Daoy (cell line): ENCODE measurements around the gene UST. TPM values are rescaled to one million over a fixed set of nuclear protein-coding genes. Genes with fewer than 3 reads are reported as not detected.

Experiments
- DNase-seq: peaks from one replicate; pipeline ENCODE4 v3.0.0-alpha.2; 2015; ENCODE audit warnings: low read depth
- total RNA-seq: library from RNA; depleted of rRNA; stranded (reverse); fragments of >200 nt; shearing (Covaris generic); gene quantifications from 2 replicates; pipeline ENCODE4 v1.2.3, GENCODE V29; 2014; rRNA removed

UST gene, protein sequence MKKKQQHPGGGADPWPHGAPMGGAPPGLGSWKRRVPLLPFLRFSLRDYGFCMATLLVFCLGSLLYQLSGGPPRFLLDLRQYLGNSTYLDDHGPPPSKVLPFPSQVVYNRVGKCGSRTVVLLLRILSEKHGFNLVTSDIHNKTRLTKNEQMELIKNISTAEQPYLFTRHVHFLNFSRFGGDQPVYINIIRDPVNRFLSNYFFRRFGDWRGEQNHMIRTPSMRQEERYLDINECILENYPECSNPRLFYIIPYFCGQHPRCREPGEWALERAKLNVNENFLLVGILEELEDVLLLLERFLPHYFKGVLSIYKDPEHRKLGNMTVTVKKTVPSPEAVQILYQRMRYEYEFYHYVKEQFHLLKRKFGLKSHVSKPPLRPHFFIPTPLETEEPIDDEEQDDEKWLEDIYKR
- 12.1 and 13.6 TPM in 2 replicates for total RNA-seq

DNA sequence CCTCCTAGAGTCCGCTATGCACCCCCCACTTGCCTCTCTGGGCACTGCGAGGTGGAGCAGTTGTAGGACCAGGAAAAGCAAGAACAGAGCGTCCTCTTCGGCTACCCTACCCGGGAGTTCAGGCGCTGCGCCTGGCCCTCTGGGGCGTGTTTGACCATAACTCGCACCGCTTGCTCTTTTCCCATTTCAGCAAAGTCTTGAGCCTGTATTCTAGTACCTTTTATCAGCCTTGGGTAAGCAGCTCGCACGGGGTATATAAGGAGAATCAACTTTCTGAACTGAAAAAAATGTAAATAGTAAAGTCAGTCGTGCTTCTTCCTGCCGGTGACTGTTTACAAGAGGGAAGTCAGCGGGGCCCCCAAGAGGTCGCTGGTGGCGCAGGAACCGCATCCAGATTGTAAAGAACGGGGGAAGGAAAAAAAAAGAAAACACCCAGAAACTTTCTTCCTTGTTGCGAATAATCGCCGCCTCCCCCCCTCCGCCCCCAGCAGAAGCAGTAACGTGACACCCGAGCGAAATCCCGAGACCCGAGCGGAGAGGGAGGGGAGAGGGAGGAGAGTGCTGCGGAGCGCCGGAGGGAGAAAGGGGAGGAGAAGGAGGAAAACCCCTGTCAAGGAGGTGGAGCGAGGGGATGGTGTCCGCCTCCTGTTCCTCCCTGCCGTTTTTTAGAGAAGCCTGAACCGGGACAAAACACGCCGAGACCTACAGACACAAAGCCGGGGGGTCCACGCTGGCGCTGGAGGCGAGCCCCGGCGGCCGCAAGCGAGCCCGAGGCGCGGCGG, at the start of gene UST:
UST (plus strand) TSS at position 668 of the 782 bp plus-strand sequence. CDS start 401 bp downstream, outside the sequence.
- peak; percentile 97 for DNase-seq

DNA sequence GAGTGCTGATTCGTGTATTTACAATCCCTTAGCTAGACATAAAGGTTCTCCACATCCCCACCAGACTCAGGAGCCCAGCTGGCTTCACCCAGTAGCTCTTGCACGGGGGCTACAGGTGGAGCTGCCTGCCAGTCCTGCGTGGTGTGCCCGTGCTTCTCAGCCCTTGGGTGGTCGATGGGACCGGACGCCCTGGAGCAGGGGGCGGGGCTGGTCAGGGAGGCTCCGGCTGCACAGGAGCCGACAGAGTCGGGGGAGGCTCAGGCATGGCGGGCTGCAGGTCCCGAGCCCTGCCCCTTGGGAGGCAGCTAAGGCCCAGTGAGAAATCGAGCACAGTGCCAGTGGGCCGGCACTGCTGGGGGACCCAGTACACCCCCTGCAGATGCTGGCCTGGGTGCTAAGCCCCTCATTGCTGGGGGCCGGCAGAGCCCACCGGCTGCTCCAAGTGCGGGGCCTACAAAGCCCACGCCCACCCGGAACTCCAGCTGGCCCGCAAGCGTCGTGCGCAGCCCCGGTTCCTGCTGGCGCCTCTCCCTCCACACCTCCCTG, 48.9 kb upstream of the UST start:
- no peak for DNase-seq

DNA sequence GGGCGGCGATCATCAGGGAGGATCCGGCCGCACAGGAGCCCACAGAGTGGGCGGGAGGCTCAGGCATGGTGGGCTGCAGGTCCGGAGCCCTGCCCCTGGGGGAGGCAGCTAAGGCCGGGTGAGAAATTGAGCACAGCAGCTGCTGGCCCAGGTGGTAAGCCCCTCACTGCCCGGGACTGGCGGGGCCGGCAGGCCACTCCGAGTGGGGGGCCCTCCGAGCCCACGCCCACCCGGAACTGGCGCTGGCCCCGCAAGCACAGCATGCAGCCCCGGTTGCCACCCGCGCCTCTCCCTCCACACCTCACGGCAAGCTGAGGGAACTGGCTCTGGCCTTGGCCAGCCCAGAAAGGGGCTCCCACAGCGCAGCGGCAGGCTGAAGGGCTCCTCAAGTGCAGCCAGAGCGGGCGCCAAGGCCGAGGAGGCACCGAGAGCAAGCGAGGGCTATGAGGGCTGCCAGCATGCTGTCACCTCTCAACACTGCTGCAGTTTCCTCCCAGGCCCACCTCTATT, 48.1 kb upstream of the UST start:
- no peak for DNase-seq

DNA sequence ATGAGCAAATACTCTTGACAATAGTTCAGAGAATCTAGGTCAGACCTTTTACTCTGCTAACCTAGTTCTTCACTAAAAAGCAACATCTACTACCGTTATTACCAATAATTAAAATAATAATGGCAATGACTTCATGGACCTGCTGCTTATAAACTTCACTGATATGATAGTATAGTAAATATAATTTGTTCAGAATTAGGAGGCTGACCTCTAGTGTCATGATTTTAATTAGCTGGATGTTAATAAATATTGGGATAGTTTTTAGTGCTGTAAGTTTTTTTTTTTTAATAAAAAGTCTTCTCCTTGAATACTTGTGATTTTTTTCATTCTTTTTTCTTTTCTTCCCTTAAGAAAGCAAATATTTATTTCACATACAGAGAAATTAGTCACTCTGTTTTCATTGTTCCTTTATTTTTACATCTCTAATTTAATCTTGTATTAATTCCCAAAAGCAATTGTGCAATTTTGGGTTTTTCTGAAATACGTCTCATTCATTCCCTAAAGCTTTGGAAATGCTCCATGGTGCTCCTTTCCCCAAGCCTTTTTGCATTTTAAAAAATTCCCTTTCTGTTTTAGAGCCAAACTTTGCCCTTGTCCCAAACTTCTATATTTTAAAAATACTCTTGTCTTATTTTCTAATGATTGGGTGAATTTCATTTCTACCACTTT, 46.6 kb upstream of the UST start:
- DNase-seq, result no peak

DNA sequence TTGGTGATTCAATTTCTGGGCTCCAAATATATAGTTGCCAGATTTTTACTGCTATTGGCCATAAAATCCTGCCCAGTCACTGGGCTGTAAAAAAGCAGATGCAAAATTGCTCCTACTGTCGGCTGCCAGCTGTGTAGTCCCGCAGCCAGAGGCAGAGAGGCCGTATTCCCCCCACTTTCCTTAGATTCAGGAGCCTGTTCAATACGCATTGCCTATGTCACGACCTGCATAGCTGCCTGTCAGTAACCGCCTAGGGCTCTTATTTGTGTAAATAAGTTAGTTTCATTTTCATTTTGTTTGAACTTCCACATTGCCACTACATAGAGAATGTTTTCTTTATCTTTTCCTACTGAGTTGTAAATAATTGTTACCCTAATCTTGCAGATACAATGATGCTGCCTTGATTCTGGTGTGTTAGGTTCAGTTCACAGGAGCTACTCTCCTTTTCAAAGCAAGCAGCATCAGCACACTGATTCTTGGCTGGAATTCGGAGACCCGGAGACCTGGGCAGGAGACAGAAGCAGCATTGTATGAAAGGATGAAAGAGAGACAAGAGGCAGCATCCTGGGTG, 46.0 kb upstream of the UST start:
- peak; percentile 44 for DNase-seq

DNA sequence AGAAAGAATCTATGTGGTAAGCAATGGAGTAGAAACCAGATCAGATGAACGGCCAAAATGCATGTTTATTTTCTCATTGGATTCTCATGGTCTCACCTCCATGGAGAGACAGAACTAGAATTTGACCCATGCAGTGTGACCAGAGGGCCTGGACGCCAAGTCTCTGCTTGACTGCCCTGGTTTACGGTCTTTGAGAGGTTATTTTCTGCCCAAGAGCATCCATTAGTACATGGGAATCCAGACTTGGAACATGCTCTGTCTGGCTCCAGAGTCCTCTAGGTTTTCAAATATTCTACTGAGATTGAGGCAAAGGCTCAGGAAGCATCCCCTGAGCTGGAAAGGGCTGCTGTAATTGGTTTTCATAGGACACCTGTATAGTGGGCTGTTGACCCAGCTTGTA, 45.5 kb upstream of the UST start:
- no peak for DNase-seq

DNA sequence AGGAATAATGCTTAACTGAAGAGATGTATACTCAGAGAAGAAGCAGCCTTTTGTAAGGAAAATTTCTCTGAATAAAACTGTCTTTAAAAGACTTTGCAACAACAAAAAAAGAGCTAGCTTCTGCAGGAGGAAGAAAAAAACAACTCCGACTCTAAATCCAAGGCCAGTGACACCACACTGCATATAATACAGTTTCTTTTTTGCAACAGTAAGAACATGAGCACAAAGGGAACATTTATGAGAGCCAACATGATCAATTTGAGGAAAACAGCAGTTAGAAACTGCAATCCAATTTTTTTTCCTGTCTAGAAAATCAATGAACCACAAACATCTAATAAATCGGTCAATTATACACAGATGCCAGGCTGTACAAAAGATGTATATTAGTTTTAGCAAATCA, 42.9 kb upstream of the UST start:
- no peak for DNase-seq

DNA sequence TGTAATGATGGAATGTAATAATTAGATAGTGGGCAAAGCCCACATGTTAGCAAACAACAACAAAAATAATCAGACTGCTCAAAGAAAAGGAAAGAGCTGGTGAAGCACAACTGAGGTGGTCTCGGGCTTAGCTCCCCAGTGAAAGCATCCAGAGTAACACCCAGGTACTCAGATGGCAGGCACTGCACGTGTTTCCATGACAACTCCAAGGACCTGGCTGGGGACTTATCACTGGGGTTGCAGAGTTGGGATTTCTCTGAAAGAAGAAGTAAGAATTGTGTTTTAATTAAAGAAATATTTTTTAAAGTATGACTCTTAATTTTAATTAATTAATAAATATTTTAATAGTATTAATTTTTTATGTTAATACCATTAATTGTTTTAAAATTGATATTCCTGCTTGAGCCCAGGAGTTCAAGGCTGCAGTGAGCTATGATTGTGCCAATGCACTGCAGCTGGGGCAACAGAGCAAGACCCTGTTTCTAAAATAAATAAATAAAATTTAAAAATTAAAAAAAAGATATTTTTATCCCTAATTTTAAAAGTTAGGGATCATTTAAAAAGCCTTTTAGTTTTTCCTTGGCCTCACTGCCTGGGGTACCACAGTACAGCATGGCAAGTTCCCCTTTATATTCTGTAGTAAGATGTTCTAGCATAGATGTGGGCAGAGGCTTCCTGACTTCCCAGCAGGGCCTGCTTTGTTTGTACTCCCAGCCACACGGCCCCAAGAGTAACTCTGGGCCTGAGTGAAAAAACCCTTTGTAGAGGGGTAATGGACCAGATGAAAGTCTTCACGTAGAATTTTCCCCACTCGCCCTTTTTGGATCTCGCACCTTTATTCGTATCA, 42.2 kb upstream of the UST start:
- no peak for DNase-seq

DNA sequence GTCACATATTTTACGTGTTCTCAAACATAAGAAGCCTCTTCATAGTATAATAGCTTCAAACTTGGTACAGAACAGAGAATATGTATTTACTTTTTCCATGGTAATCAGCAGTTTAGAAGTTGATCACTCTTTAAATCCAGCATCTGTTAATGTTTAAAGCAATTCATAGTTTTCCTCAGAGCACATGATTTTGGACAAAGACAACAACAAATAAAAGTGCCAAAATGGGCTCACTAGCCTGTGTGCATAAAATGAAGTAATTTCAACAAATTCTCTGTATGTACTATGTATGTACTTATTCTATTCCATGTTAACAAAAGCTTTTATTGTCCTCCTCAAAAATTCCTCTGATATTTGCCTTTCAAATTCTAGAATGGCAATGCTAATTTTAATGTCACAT, 38.1 kb upstream of the UST start:
- no peak for DNase-seq

DNA sequence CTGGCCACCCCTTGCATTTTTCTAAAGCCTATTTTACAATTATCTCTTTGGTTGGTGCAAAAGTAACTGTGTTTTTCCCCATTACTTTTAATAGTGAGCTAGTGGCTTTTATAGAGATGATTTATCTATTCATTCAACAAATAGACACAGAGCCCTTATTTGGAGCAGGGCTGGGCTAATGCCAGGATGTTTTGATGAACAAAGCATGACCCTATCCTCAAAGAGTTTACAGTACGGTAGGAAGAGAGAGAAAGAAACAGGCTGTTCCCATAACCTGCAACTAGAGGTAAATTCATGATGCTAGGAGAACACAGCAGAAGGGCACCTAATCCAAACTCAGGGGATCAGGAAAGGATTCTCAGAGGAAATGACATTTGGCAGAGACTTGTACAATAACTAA, 37.3 kb upstream of the UST start:
- no peak for DNase-seq

DNA sequence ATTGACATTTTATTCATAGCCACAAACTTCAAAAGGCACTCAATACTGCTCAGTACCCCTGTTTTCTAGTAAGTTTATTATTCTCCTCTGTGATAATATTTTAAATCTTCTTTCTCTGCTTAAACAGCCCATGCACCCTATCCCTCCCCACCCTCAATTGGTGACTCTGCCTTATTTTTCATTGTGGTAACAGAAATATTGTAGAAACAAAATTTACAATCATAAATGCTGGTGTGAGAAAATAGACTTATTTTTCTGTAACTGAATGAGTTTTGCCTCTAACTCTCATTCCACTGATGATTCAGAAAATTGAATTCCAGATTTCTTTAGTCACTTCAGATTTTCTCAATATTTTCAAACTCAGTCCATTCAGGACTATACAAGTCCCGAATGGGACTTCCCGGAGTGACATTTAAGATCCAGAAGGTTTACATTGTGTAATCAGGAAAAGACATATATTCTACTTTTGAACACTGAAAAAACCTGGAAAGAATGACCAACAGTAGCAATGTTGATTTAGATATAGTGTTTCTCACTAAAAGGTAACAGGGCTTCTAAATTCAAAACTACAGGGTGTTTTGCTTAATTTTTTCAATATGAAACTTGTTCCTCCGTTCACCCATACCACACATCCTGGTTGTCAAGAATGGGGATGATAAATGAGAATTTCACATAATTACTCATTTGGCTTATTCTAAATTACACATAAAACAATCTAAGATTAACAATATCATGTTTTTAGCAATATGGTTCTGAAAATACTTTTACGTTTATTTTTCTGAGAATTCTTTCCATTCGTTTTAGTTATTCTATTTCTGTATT, 34.8 kb upstream of the UST start:
- no peak for DNase-seq

DNA sequence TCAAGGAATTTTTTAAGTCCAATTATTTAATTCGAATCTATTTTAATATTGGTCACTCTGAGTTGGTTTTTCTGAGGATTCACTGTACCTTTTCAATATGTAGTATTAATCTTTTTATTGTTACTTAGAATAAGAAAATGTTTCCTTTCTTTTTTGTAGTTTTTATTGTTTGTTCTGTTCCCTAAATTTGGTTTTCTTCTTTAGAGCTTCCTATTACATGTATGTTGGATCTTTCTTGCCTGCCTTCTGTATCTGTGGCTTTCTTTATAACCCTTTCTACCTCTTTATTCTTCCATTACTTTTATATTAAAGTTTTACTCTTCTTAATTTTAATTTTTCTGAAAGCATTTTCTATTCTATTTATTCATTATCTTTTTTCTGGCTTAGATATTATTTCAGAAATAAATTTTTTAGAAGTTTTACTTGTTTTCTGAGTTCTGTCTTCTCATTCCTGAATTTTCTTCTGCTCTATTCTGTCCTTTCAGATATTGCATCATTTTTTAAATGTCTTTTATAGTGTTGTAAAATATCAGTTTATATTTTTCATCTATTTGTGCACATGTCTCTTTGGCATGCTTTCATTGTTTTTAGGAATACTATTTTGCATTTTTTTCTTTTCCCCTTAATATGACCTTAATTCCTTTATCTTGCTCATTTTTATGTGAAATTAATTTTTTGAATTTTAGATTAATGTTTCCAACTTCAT, 33.6 kb upstream of the UST start:
- DNase-seq, result no peak

DNA sequence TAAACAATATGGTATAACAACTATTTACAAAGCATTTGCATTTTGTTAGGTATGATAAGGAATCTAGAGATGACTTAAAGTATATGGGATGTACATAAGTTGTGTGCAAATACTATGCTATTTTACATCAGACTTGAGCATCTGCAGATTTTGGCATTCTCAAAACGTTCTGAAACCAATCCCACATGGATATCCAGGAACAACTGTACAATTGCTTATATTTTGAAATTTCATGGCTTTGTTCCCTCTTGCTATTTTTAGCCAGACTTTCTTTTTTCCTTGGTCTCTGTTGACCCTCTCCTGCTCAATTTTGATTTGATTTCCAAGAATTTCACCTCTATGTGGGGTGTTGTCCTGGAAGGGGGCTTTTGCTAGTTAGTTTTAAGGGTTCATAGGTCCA, 32.9 kb upstream of the UST start:
- no peak for DNase-seq

DNA sequence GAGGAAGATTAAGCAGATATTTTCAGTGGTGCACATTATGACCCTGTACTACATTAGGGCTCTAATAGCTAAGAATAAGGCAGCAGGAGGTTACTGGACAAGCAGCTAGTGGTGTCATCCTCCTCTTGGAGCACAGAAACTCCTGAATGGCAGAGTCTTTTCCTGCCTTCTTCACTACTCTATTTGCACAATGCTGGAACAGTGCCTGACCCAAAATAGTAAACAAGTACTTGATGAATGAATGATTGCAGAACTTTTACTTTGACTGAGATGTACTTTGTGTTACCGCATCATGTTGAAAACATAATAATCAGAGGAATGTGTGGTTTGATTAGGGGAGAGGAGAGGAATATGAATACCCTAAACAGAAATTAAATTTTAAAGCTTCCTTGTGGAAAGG, 30.0 kb upstream of the UST start:
- no peak for DNase-seq

DNA sequence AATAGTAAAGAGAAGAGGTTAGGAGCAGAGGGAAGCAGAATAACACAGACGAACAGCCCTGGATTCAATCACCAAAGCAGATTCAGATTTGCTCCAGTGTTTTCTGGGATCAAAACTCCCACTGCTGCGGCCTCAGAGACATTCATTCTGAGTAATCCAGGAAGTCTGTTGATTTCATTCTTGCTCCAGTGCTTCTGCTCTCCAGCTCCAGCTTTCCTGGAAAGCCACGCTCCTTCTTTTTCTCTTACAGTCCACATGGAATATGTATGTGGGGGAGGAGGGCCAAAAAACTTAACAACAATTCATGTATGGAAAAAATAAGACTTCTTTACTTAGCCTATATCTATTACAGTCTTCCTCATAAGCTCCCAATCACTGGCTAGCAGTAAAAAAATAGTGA, 26.4 kb upstream of the UST start:
- DNase-seq, result peak; percentile 42

DNA sequence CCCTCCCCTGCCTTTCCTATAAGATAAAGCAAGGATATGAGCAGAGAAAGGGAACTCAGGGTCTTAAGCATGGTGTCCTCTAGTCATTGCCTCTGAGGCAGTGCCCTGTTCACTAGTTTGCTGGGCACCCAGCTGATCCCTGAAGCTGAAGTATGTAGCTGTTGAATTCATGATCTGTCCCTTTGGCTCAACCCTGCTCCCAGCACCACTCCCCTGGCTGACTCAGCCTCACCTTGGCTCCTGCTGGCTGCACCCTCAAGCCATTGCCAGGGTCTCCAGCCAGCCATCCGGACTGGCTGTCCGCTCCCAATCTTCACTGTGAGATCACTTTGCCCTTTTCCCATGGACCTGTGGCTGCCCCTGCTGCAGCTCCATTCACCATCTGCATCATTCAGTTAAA, 25.9 kb upstream of the UST start:
- peak; percentile 56 for DNase-seq

DNA sequence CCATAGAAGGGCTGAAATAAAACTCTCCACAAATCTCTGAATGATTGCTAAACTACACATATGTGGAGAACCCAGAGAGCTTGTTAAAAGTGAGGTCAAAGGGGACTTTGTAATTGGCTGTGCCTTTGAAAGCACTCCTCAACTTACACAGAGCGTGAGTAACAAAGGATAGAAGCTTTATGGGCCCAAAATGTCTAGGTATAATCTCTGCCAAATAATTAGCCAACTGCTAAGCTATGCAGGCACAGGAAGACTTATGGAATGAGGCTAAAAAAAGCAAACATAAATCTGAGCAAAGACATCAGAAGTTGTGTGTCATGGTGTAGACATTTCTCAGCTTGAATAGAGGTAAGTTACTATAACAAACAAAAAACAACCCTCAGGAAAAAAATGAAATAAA, 23.3 kb upstream of the UST start:
- peak; percentile 66 for DNase-seq

DNA sequence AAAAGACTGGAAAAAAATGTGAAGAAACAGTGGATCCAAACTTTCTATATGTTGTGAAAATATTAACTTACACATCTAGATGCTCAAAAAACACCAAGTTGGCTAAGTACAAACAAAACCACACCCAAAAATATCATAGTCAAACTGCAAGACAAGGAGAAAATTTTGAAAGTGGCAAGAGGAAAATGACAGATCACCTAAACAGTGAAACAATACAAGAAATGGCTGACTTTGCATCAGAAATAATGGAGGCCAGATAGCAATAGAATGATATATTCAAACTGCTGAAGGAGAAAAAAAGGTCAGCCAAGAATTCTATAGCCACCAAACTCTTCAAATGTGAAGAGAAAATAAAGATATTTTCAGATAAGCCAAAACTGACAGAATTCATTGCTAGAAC, 22.4 kb upstream of the UST start:
- DNase-seq, result no peak

DNA sequence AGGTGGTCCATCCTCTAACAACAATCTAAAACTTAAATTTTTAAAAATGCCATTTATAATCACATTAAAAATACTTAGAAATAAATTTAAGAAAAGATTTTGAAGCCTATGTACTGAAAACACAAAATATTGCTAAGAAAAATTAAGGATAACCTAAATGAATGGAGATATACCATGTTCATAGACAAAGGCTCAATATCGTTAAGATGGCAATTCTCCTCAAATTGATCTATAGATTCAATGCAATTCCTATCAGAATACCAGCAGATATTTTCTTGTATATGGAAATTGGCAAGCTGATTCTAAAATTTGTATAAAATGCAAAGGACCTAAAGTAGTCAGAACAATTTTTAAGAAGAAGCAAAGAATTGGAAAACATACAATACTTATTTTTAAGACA, 19.7 kb upstream of the UST start:
- DNase-seq, result no peak
